ENCODE measurements around the gene UBE2D4.
"Not testable (repeated sequence)": the region's sequence is repeated elsewhere in the genome, so short reads cannot be mapped to it uniquely, and the experiment has no call there.

UBE2D4 gene

GRCh38 chr7:43969586-43969985 lies 43.4 kb downstream of the UBE2D4 start:
- DNase-seq = not testable (repeated sequence)

GRCh38 chr7:43970698-43971097 lies 44.5 kb downstream of the UBE2D4 start:
- not testable (repeated sequence) for DNase-seq

- DNase-seq = not testable (repeated sequence)
Measured at GRCh38 chr7:43974033-43974573, 47.9 kb downstream of the UBE2D4 start.

GRCh38 chr7:43974725-43975482 lies 48.7 kb downstream of the UBE2D4 start:
- DNase-seq = not testable (repeated sequence)

GRCh38 chr7:43977525-43977924 lies 51.3 kb downstream of the UBE2D4 start:
- DNase-seq = no peak

- not testable (repeated sequence) for DNase-seq
Measured at GRCh38 chr7:43978102-43978501, 51.9 kb downstream of the UBE2D4 start.

- not testable (repeated sequence) for DNase-seq
Measured at GRCh38 chr7:43982848-43983247, 56.6 kb downstream of the UBE2D4 start.

- not testable (repeated sequence) for DNase-seq
Measured at GRCh38 chr7:43983736-43984135, 57.5 kb downstream of the UBE2D4 start.

- DNase-seq = peak; percentile 40
Measured at GRCh38 chr7:43985904-43986864, 59.9 kb downstream of the UBE2D4 start.

- not testable (repeated sequence) for DNase-seq
Measured at GRCh38 chr7:43987476-43987875, 61.2 kb downstream of the UBE2D4 start.

GRCh38 chr7:43990011-43990585 lies 63.9 kb downstream of the UBE2D4 start:
- not testable (repeated sequence) for DNase-seq

- DNase-seq = not testable (repeated sequence)
Measured at GRCh38 chr7:43990829-43991228, 64.6 kb downstream of the UBE2D4 start.

- DNase-seq = not testable (repeated sequence)
Measured at GRCh38 chr7:43992896-43993295, 66.7 kb downstream of the UBE2D4 start.

- DNase-seq = not testable (repeated sequence)
Measured at GRCh38 chr7:43994681-43995080, 68.4 kb downstream of the UBE2D4 start.

- DNase-seq = not testable (repeated sequence)
Measured at GRCh38 chr7:43997532-43997931, 71.3 kb downstream of the UBE2D4 start, which contains the start of gene SPDYE1. SPDYE1 (plus strand) TSS chr7:43997897; CDS start chr7:43999950, 2,053 bp downstream.
